Naive thymus-derived CD8-positive, alpha-beta T cell (primary cell): ENCODE results near the gene ZNF276. TPM values are rescaled to one million over a fixed set of nuclear protein-coding genes. Genes with fewer than 3 reads are reported as not detected.
A peak's percentile ranks its signal among the peaks of the same experiment; 100 is the strongest.
"Not testable (repeated sequence)": the region's sequence is repeated elsewhere in the genome, so short reads cannot be mapped to it uniquely, and the experiment has no call there.

ENCODE experiments used
- ATAC-seq, 2 donors: fragments of 150-1000 bp; cut with Tn5 transposase in 1 of 2; sonication (Bioruptor Pico), chemical (Tn5 transposase) in 1 of 2; 1 replicate in 1 of 2; 2 replicates in 1 of 2; pipeline ENCODE4 v1.10.0; 2021; ENCODE audit warnings: mild to moderate bottlenecking in 2 of 2, moderate library complexity in 2 of 2
- POLR2A ChIA-PET: fragments of 350-600 bp; sonication (Branson Sonifier 250); formaldehyde crosslinking; loops from one replicate; lab custom pipeline; 2021; ENCODE audit warnings: antibody characterized with exemption; lab: Charles Lee
- DNase-seq, 10 donors: peaks; one replicate each; pipeline versions ENCODE4 v3.0.0 to v3.0.0-alpha.2; 2020 to 2022
- H3K27ac Mint-ChIP-seq, 10 donors: one replicate each; pipeline ENCODE4 v1.8.0; 2020 to 2022; ENCODE audit warnings: mild to moderate bottlenecking in 10 of 10, mixed read lengths in 10 of 10, moderate library complexity in 4 of 10, inconsistent platforms in 1 of 10
- H3K27me3 Mint-ChIP-seq, 5 donors: one replicate each; pipeline ENCODE4 v1.8.0; 2021 to 2022; ENCODE audit warnings: mixed read lengths in 5 of 5
- H3K36me3 Mint-ChIP-seq, 3 donors: one replicate each; pipeline ENCODE4 v1.8.0; 2020 to 2022; ENCODE audit warnings: mixed read lengths in 3 of 3, mild to moderate bottlenecking in 2 of 3, inconsistent platforms in 1 of 3
- H3K4me1 Mint-ChIP-seq, 4 donors: one replicate each; pipeline ENCODE4 v1.8.0; 2021 to 2022; ENCODE audit warnings: mixed read lengths in 4 of 4
- H3K4me3 Mint-ChIP-seq, 10 donors: one replicate each; pipeline ENCODE4 v1.8.0; 2020 to 2022; ENCODE audit warnings: mild to moderate bottlenecking in 10 of 10, mixed read lengths in 10 of 10, moderate library complexity in 6 of 10, inconsistent platforms in 1 of 10
- H3K9me3 Mint-ChIP-seq, 9 donors: one replicate each; pipeline ENCODE4 v1.8.0; 2020 to 2022; ENCODE audit warnings: mixed read lengths in 9 of 9, mild to moderate bottlenecking in 3 of 9, inconsistent platforms in 1 of 9, moderate library complexity in 1 of 9
- polyA plus RNA-seq, 3 donors: library from polyadenylated mRNA; unstranded; fragments of 300-500 nt; fragmentation: Illumina TruSeq; gene quantifications; one replicate each; pipeline ENCODE4 v1.2.3, GENCODE V29; 2021
- total RNA-seq, 8 experiments: library from RNA in 2 of 8; stranded (reverse) in 2 of 8; gene quantifications; one replicate each; pipeline ENCODE4 v1.2.3 and lab custom pipeline; 2021 to 2026

Gene ZNF276
- total and polyA plus RNA-seq, 5 experiments from 2014 or later, result 15.0 to 171 (median 56.0) TPM

DNA sequence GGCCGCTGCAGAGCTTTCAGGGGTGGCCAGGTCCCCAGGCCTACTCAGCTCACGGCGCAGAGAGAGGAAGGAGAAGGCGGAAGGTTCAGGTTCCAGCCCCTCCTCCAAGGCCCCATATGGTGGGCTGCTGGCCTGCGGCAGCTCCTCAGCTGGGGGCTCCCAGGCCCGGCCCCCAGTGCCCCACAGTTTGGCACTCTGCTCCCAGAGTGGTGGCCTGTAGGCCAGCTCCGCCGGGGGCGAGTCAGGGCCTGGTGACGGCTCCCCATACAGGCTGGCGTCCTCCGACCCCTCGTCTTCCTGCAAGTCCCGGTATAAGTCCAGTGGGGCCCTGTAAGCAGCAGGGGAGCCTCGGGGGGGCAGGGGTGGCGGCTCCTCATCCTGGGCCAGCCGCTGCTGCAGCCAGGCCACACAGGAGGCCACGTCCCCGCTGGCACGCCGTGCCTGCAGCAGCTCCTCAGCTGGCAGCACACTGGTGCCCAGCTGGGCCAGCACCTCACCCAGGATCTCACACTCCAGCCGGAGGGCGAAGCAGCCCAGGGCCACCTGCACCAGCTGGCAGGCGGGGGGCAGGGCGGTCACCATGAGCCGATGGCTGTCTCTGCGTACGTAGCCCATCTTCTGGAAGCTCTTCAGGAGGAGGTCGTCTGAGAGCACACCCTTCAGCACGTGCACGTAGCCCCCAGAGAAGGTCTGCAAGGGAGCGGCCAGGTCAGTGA lies 23.6 kb upstream of the ZNF276 start:
- POLR2A ChIA-PET, result interaction anchor here (0.5 to 5.0 kb wide), 8 partner anchors 9 to 252 kb away, joined by 3 to 36 read pairs (median 4); partner anchors contain the start of gene CDK10
- Mint-ChIP-seq H3K9me3 (no peaks in the 10 kb centered on the region), H3K4me1 (peaks cover 5 to 36% (median 19%) of the 10 kb centered on the region in 4 donors), H3K4me3 (no peak overlapping the region), H3K27me3 (no peaks in the 10 kb centered on the region), H3K36me3 (peaks cover 0 to 18% (median 4%) of the 10 kb centered on the region in 3 donors), H3K27ac (no peak overlapping the region)
- no peak for ATAC-seq
- peak in 1 of 10 donors; percentile 58 for DNase-seq

DNA sequence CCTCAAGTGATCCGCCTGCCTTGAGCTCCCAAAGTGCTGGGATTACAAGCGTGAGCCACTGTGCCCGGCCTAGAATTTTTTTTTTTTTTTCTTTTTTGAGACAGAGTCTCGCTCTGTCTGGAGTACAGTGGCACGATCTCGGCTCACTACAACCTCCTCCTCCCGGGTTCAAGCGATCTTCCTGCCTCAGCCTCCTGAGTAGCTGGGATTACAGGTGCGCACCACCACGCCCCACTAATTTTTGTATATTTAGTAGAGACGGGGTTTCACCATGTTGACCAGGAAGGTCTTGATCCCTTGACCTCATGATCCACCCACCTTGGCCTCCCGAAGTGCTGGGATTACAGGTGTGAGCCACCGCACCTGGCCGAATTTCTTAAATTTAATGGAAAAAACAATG lies 22.6 kb upstream of the ZNF276 start:
- not testable (repeated sequence) for H3K36me3 Mint-ChIP-seq, H3K27me3 Mint-ChIP-seq, H3K4me3 Mint-ChIP-seq, ATAC-seq, H3K9me3 Mint-ChIP-seq
- POLR2A ChIA-PET, result interaction anchor here (0.5 to 17.7 kb wide), 10 partner anchors 9 to 251 kb away, joined by 3 to 262 read pairs (median 7); partner anchors contain the start of genes CDK10, TCF25, VPS9D1 and ZNF276
- peak overlapping the region in 6 of 10 donors; percentile 25 to 87 (median 66) for H3K27ac Mint-ChIP-seq
- peaks cover 6 to 37% (median 19%) of the 10 kb centered on the region in 4 donors for H3K4me1 Mint-ChIP-seq
- DNase-seq, result peak in 1 of 10 donors; percentile 59

- POLR2A ChIA-PET, result interaction anchor here (0.5 to 17.7 kb wide), 18 partner anchors 10 to 173 kb away, joined by 3 to 262 read pairs (median 7); partner anchors contain the start of genes CDK10, CHMP1A, FANCA and SPATA33
- H3K27me3 Mint-ChIP-seq, H3K9me3 Mint-ChIP-seq, ATAC-seq, H3K36me3 Mint-ChIP-seq, DNase-seq: not testable (repeated sequence)
- H3K4me1 Mint-ChIP-seq, result peaks cover 6 to 37% (median 19%) of the 10 kb centered on the region in 4 donors
- H3K4me3 Mint-ChIP-seq, result peak overlapping the region in 7 of 10 donors; percentile 59 to 81 (median 74)
- H3K27ac Mint-ChIP-seq, result peak overlapping the region in 9 of 10 donors; percentile 53 to 93 (median 89)
Observed at GRCh38 chr16:89699629-89700099, 21.7 kb upstream of the ZNF276 start.

DNA sequence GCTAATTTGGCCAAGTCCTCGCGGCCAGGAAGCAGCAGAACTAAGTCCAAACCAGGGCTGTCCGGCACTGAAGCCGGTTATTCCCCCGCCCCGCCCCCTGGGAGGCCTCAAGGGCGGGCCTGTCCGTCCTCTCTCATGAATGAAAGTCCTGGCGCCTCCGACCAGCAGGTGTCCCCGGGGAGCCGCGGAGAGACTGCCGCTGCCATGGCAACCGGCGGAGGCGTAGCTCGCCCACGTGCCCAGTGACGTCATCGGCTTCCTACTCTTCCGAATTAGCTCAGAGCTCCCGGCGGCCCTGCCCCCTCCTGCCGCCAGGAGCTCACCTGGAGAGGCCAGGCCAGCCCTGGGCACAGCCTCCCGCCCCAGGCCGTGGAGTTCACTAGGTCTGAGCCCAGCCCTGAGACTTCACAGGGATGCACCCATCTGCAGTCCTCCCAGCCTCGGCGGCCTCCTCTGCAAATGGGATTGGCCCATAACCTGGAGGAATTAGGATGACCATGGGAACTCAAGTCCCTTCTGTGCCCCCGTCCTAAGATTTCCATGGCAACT lies 21.2 kb upstream of the ZNF276 start:
- peaks cover 6 to 39% (median 19%) of the 10 kb centered on the region in 4 donors for H3K4me1 Mint-ChIP-seq
- DNase-seq (peak; percentile 91 to 98 (median 94)), ATAC-seq (peak; percentile 12 to 22)
- no peaks in the 10 kb centered on the region for H3K9me3 Mint-ChIP-seq
- H3K4me3 Mint-ChIP-seq, result peak overlapping the region; percentile 47 to 85 (median 74)
- no peaks in the 10 kb centered on the region for H3K27me3 Mint-ChIP-seq
- peak overlapping the region in 9 of 10 donors; percentile 53 to 93 (median 89) for H3K27ac Mint-ChIP-seq
- peaks cover 0 to 2% (median 0%) of the 10 kb centered on the region in 3 donors for H3K36me3 Mint-ChIP-seq
- POLR2A ChIA-PET, result interaction anchor here (0.5 to 17.7 kb wide), 20 partner anchors 11 to 271 kb away, joined by 3 to 262 read pairs (median 6); partner anchors contain the start of genes CDK10, CHMP1A, FANCA and SPATA33

- H3K4me3 Mint-ChIP-seq, result peak overlapping the region; percentile 65 to 87 (median 79)
- ATAC-seq, result peak; percentile 33 to 38
Observed at GRCh38 chr16:89700649-89701424, 20.5 kb upstream of the ZNF276 start.

DNA sequence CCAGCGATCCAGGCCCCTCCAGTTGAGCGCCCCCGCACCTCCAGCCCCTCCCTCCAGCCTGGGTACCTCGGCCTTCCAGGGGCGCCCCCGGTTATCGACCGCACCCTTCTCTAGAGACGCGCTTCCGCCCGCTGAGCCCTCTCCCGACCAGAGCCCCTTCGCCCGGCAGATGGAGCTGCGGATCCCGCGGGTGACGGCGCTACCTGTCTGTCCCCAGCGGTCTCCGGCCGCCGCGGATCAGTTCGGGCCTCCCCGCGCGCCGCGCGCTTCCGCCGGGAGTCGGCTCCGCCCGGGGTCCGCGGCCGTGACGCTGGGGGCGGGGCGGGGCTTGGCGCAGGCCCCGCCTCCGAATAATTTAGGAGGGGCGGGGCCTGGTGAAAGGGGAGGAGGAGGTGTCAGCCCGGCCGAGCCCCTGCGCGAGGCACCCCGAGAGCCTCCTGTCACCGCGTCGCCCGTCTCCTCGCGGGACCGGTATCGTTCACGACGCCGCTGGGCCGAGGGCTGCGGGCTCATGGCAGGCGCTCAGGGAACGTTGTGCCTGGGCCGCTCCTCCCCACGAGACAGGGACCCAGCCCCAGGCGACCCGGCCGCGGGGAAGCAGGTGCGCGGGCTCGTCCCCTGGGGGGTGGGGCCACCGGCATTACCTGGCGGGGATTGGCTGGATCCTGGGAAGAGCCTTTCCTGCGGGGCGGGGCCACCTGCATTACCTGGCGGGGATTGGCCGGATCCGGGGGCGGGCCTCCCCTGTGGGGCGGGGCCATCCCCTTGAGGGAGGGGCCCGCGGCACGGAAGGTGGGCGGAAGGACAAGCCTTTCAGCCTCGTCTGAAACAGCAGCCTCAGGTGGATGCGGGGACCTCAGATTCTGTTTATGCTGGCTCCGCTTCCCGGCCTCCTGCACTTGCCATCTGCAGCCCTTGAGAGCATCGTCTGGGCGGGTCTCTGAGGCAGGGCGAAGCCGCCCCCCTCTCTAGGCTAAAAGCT lies 19.6 kb upstream of the ZNF276 start, which contains the start of gene SPATA2L:
Gene SPATA2L (minus strand): TSS at position 281 of the 982 bp plus-strand sequence. CDS start 473 bp downstream, outside the sequence.
- POLR2A ChIA-PET, result interaction anchor here (0.6 to 17.7 kb wide), 17 partner anchors 9 to 270 kb away, joined by 3 to 262 read pairs (median 5); partner anchors contain the start of genes CDK10, CHMP1A, SPATA33 and TCF25
- H3K36me3 Mint-ChIP-seq, result no peaks in the 10 kb centered on the region
- DNase-seq (peak; percentile 96 to 100 (median 98)), ATAC-seq (peak; percentile 77)
- H3K9me3 Mint-ChIP-seq, result no peaks in the 10 kb centered on the region
- peak within 1 kb of the TSS; percentile 60 to 95 (median 90) for H3K27ac Mint-ChIP-seq
- H3K27me3 Mint-ChIP-seq, result no peaks in the 10 kb centered on the region
- H3K4me1 Mint-ChIP-seq, result peaks cover 8 to 37% (median 25%) of the 10 kb centered on the region in 4 donors
- H3K4me3 Mint-ChIP-seq, result peak within 1 kb of the TSS; percentile 71 to 87 (median 79)

More at GRCh38 chr16:89700649-89701424, 20.5 kb upstream of the ZNF276 start:
- Mint-ChIP-seq H3K4me1 (peaks cover 4 to 40% (median 20%) of the 10 kb centered on the region in 4 donors), H3K36me3 (peaks cover 0 to 1% (median 0%) of the 10 kb centered on the region in 3 donors), H3K9me3 (no peaks in the 10 kb centered on the region), H3K27ac (peak overlapping the region in 8 of 10 donors; percentile 87 to 95 (median 90)), H3K27me3 (no peaks in the 10 kb centered on the region)
- DNase-seq, result peak; percentile 32 to 79 (median 56)
- POLR2A ChIA-PET, result interaction anchor here (0.6 to 17.7 kb wide), 21 partner anchors 10 to 271 kb away, joined by 3 to 262 read pairs (median 6); partner anchors contain the start of genes CDK10, CHMP1A, FANCA and SPATA33

DNA sequence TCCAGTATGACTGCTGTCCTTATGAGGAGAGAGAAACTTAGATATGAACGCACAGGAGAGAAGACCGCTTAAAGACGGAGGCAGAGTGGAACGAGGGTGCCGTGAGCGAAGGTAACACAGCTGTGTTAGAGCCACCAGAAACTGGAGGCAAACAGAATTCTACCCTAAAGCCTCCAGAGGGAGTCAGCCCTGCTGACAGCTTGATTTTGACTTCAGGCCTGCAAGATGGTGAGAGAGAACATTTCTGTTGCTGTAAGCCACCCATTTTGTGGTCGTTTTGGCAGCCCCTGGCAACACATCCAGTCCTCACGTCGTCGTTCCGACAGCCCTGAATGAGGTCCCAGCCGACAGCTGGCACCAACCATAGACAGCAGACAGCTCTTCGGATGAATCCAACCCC lies 17.1 kb upstream of the ZNF276 start:
- H3K36me3 Mint-ChIP-seq, result no peaks in the 10 kb centered on the region
- peaks cover 8 to 28% (median 20%) of the 10 kb centered on the region in 4 donors for H3K4me1 Mint-ChIP-seq
- POLR2A ChIA-PET, result interaction anchor here (0.8 to 17.7 kb wide), 4 partner anchors 18 to 49 kb away, joined by 3 to 262 read pairs (median 4); partner anchors contain the start of genes VPS9D1 and ZNF276
- ATAC-seq, result no peak
- no peak overlapping the region for H3K4me3 Mint-ChIP-seq
- DNase-seq, result no peak
- no peaks in the 10 kb centered on the region for H3K27me3 Mint-ChIP-seq
- no peak overlapping the region for H3K27ac Mint-ChIP-seq
- H3K9me3 Mint-ChIP-seq, result no peaks in the 10 kb centered on the region

GRCh38 chr16:89705006-89705405 lies 16.3 kb upstream of the ZNF276 start:
- Mint-ChIP-seq H3K27me3 (no peaks in the 10 kb centered on the region), H3K27ac (peak overlapping the region in 3 of 10 donors; percentile 14 to 71 (median 61)), H3K9me3 (no peaks in the 10 kb centered on the region), H3K4me1 (peaks cover 8 to 23% (median 17%) of the 10 kb centered on the region in 4 donors), H3K4me3 (no peak overlapping the region), H3K36me3 (no peaks in the 10 kb centered on the region)
- ATAC-seq (no peak), DNase-seq (no peak)
- POLR2A ChIA-PET, result interaction anchor here (0.7 to 17.7 kb wide), 6 partner anchors 17 to 249 kb away, joined by 3 to 262 read pairs (median 13); partner anchors contain the start of genes VPS9D1 and ZNF276

DNA sequence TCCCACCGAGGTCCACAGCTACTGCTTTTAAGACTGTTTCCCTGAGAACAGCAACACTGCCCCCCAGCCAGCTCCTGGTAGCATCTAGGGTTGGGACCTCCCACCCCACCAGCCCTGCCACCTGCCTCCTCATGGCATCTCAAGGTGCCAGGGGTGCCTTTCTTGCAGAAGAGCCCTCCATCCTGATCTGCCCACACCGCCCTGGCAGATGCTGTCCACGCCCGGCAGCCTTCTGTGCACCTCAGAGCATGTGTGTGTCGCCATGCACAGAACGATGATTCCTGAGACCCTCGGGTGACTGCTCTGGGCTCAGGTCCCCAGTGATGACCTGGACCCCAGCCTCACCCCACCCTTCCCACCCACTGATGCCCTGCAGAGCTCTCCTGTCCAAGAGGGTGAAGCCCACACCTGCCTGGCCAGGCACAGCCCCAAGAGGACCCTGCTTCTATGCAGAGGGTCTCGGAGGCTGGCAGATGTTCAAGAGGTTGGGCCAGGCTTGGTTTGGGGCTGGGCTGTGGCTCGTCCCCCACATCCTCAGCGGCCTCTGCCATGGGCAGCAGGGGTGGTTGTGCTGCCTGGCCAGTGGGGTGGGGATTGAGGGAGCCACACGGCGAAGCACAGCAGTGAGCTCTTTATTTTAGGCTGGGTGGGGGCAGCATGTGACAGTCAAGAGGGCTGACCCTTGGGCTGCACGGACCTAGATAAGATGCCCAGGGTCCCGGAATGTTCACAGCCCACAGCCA lies 14.6 kb upstream of the ZNF276 start:
- H3K4me3 Mint-ChIP-seq, result peak overlapping the region in 1 of 10 donors; percentile 44
- no peaks in the 10 kb centered on the region for H3K27me3 Mint-ChIP-seq
- no peaks in the 10 kb centered on the region for H3K9me3 Mint-ChIP-seq
- POLR2A ChIA-PET, result interaction anchor here (0.9 to 17.7 kb wide), 15 partner anchors 15 to 167 kb away, joined by 3 to 262 read pairs (median 6); partner anchors contain the start of genes CDK10, TCF25, VPS9D1 and ZNF276
- no peak for DNase-seq
- no peaks in the 10 kb centered on the region for H3K36me3 Mint-ChIP-seq
- no peak for ATAC-seq
- H3K4me1 Mint-ChIP-seq, result peaks cover 8 to 17% (median 12%) of the 10 kb centered on the region in 4 donors
- peak overlapping the region in 1 of 10 donors; percentile 48 for H3K27ac Mint-ChIP-seq

- POLR2A ChIA-PET, result interaction anchor here (2.7 to 17.7 kb wide), 2 partner anchors 14 to 86 kb away, joined by 23 to 262 read pairs; partner anchors contain the start of genes VPS9D1 and ZNF276
- no peak overlapping the region for H3K4me3 Mint-ChIP-seq
Observed at GRCh38 chr16:89707695-89708094, 13.6 kb upstream of the ZNF276 start.

More at GRCh38 chr16:89707695-89708094, 13.6 kb upstream of the ZNF276 start:
- peaks cover 5 to 11% (median 8%) of the 10 kb centered on the region in 4 donors for H3K4me1 Mint-ChIP-seq
- H3K27me3 Mint-ChIP-seq, result no peaks in the 10 kb centered on the region
- H3K36me3 Mint-ChIP-seq, result no peaks in the 10 kb centered on the region
- H3K27ac Mint-ChIP-seq, result no peak overlapping the region
- no peak for ATAC-seq
- H3K9me3 Mint-ChIP-seq, result no peaks in the 10 kb centered on the region
- no peak for DNase-seq
